ENCODE data around the gene TRAFD1.

- TF ChIP-seq, protein P1, sequence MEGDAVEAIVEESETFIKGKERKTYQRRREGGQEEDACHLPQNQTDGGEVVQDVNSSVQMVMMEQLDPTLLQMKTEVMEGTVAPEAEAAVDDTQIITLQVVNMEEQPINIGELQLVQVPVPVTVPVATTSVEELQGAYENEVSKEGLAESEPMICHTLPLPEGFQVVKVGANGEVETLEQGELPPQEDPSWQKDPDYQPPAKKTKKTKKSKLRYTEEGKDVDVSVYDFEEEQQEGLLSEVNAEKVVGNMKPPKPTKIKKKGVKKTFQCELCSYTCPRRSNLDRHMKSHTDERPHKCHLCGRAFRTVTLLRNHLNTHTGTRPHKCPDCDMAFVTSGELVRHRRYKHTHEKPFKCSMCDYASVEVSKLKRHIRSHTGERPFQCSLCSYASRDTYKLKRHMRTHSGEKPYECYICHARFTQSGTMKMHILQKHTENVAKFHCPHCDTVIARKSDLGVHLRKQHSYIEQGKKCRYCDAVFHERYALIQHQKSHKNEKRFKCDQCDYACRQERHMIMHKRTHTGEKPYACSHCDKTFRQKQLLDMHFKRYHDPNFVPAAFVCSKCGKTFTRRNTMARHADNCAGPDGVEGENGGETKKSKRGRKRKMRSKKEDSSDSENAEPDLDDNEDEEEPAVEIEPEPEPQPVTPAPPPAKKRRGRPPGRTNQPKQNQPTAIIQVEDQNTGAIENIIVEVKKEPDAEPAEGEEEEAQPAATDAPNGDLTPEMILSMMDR (IDR thresholded peaks at IDR 0.05) = no peak
- no peak for TF ChIP-seq POLR2A (IDR thresholded peaks at IDR 0.05)
Observed at GRCh38 chr12:112182499-112182898, 57.1 kb downstream of the TRAFD1 start.

All from esophagus squamous epithelium (tissue), 4 donors.